HEK293T (cell line): Measurements from ENCODE around the gene CCM2.

Experiments used
- BHLHE40 ChIP-seq: fragments of 450-650 bp; IDR thresholded peaks from 2 replicates; pipeline ENCODE4 v1.6.1; 2016; ENCODE audit warnings: mild to moderate bottlenecking, moderate library complexity, borderline replicate concordance
- CTBP1 ChIP-seq: fragments of 450-650 bp; IDR thresholded peaks from 2 replicates; pipeline ENCODE4 v1.6.1; 2016; ENCODE audit warnings: borderline replicate concordance
- ELF4 ChIP-seq: fragments of 450-650 bp; IDR thresholded peaks from 2 replicates; pipeline ENCODE4 v1.6.1; 2017; ENCODE audit warnings: antibody characterized with exemption
- FOXA1 ChIP-seq: fragments of 450-650 bp; IDR thresholded peaks from 2 replicates; pipeline ENCODE4 v1.6.1; 2016; ENCODE audit warnings: mild to moderate bottlenecking
- FOXK2 ChIP-seq: fragments of 450-650 bp; IDR thresholded peaks from 2 replicates; pipeline ENCODE4 v1.6.1; 2016; ENCODE audit warnings: mild to moderate bottlenecking
- FOXM1 ChIP-seq: fragments of 450-650 bp; IDR thresholded peaks from 2 replicates; pipeline ENCODE4 v1.6.1; 2017; ENCODE audit warnings: mild to moderate bottlenecking, borderline replicate concordance
- HDGF ChIP-seq: fragments of 450-650 bp; IDR thresholded peaks from 2 replicates; pipeline ENCODE4 v1.6.1; 2017; ENCODE audit warnings: antibody characterized with exemption, borderline replicate concordance
- SP1 ChIP-seq: fragments of 450-650 bp; IDR thresholded peaks from 2 replicates; pipeline ENCODE4 v1.6.1; 2017
- ZNF384 ChIP-seq: fragments of 450-650 bp; IDR thresholded peaks from 2 replicates; pipeline ENCODE4 v1.6.1; 2016

DNA sequence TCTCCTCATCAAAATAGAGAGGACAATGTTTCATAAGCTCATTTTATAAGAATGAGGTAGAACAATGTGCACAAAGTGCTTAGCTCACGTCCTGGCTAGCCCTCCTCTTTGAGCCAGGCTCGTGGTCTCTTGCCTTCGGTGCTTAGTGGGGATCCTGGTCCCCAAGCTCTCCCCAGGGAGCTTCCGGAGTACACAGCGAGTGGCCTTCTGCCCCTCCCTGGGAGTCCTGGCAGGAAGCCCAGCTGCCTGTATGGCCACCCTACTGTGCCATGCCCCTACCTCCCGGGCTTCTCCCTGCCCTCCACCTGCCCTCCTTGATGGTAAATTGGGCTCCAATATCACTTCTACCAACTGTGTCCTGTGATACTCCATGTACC, 22.1 kb upstream of the CCM2 start:
- TF ChIP-seq FOXM1 (no peak), FOXK2 (no peak), ELF4 (no peak), ZNF384 (no peak), FOXA1 (no peak), CTBP1 (no peak), BHLHE40 (no peak), HDGF (no peak), SP1 (no peak)
